Stomach (tissue), 9 donors: ENCODE data around the gene ZNF304. TPM values are rescaled to one million over a fixed set of nuclear protein-coding genes. Genes with fewer than 3 reads are reported as not detected.
A peak's percentile ranks its signal among the peaks of the same experiment; 100 is the strongest.

Source experiments
- DNase-seq, 2 donors: peaks; one replicate each; pipeline versions ENCODE4 v3.0.0 to v3.0.0-alpha.2; 2013 to 2019
- H3K27ac ChIP-seq, 5 donors: fragments of 200-600 bp in 4 of 5; sonication (generic) in 4 of 5; one replicate each; pipeline ENCODE4 v1.5.1; 2013 to 2019; ENCODE audit warnings: mild to moderate bottlenecking in 1 of 5, moderate library complexity in 1 of 5
- H3K27me3 ChIP-seq, 3 donors: fragments of 200-600 bp; sonication (generic); one replicate each; pipeline ENCODE4 v1.5.1; 2017 to 2019; ENCODE audit warnings: mixed run types in 1 of 3
- H3K36me3 ChIP-seq, 4 donors: fragments of 200-600 bp; sonication (generic); 1 replicate in 3 of 4; 2 replicates in 1 of 4; pipeline ENCODE4 v1.5.1; 2016 to 2019
- H3K4me1 ChIP-seq, 4 donors: fragments of 200-600 bp; sonication (generic); one replicate each; pipeline ENCODE4 v1.5.1; 2016 to 2019
- H3K4me3 ChIP-seq, 4 donors: fragments of 200-600 bp; sonication (generic) in 3 of 4; one replicate each; pipeline ENCODE4 v1.5.1; 2016 to 2019; ENCODE audit warnings: mild to moderate bottlenecking in 1 of 4
- H3K9me3 ChIP-seq, 4 donors: fragments of 200-600 bp; sonication (generic); one replicate each; pipeline ENCODE4 v1.5.1; 2016 to 2019
- EP300 ChIP-seq: sonication (generic); formaldehyde crosslinking; IDR thresholded peaks from one replicate; pipeline ENCODE4 v1.6.1; 2017; ENCODE audit warnings: antibody characterized with exemption
- POLR2A ChIP-seq, 4 donors: fragments of 450-650 bp; IDR thresholded peaks; one replicate each; pipeline ENCODE4 v1.6.1; 2016; ENCODE audit warnings: antibody characterized with exemption in 4 of 4, control low read depth in 2 of 4, mild to moderate bottlenecking in 1 of 4, moderate library complexity in 1 of 4
- POLR2AphosphoS5 ChIP-seq, 3 donors: sonication (generic); formaldehyde crosslinking; IDR thresholded peaks; one replicate each; pipeline ENCODE4 v1.6.1; 2016; ENCODE audit warnings: antibody characterized with exemption in 3 of 3
- WGBS, 5 donors: extraction: QIAGEN DNeasy Blood & Tissue Kit in 3 of 5; methylation state at CpG; one replicate each; pipeline versions ENCODE4 v1.1.5 to v1.1.7; 2013 to 2018; 5-methylcytosine and 5-hydroxymethylcytosine counted together
- intact Hi-C: fragments of 100-400 bp; cut with DNase I; formaldehyde crosslinking; loops from one replicate; pipeline ENCODE4 v1.15.1; 2023; ENCODE audit warnings: low total_unique reads
- polyA plus RNA-seq, 3 donors: library from polyadenylated mRNA; stranded (reverse); fragments of 200-250 nt; gene quantifications; one replicate each; pipeline ENCODE4 v1.2.3, GENCODE V29; 2013
- total RNA-seq, 5 donors: library from RNA; depleted of rRNA; stranded (reverse); fragments of >200 nt; gene quantifications; one replicate each; pipeline versions ENCODE4 v1.1.0 to v1.2.3, GENCODE V29; 2014 to 2016
- TF ChIP-seq, protein P1 (sequence below), 7 experiments: fragments of 450-650 bp in 4 of 7; fragments of 200-600 bp in 3 of 7; sonication (generic) in 3 of 7; IDR thresholded peaks; one replicate each; pipeline ENCODE4 v1.5.1; 2016 to 2019; ENCODE audit warnings: antibody characterized with exemption in 7 of 7, control low read depth in 2 of 7, mild to moderate bottlenecking in 1 of 7
- donor health status: healthy with polysubstance abuse.
- donor health status: Bipolar disorder and iron deficiency.
- donor health status: healthy.

The ZNF304 gene
- total and polyA plus RNA-seq, 8 donors = 1.2 to 16.1 (median 3.2) TPM; not detected in 1

DNA sequence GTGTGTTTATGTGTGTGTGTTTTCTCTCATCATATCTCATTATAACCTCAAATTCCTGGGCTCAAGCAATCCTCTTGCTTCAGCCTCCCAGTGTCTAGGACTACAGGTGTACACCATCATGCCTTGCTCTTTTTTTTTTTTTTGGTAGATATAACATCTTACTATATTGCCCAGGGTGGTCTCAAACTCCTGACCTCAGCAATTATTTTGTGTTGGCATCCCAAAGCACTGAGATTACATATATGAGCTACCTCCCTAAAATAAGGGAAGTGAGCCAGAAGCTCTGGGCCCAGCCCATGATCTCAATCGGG lies 31.2 kb upstream of the ZNF304 start:
- Histone ChIP-seq H3K36me3 (peaks cover 13 to 25% (median 18%) of the 10 kb centered on the region in 4 donors), H3K9me3 (peaks cover 0 to 37% (median 26%) of the 10 kb centered on the region in 4 donors), H3K27ac (peak overlapping the region; percentile 64 to 92 (median 87)), H3K4me3 (peak overlapping the region; percentile 76 to 95 (median 84)), H3K27me3 (peaks cover 0 to 18% (median 14%) of the 10 kb centered on the region in 3 donors), H3K4me1 (peaks cover 14 to 29% (median 22%) of the 10 kb centered on the region in 4 donors)
- TF ChIP-seq EP300 (no peak), POLR2AphosphoS5 (IDR thresholded peaks at IDR 0.05) (no peak), POLR2A (IDR thresholded peaks at IDR 0.05) (no peak)
- TF ChIP-seq, protein P1, sequence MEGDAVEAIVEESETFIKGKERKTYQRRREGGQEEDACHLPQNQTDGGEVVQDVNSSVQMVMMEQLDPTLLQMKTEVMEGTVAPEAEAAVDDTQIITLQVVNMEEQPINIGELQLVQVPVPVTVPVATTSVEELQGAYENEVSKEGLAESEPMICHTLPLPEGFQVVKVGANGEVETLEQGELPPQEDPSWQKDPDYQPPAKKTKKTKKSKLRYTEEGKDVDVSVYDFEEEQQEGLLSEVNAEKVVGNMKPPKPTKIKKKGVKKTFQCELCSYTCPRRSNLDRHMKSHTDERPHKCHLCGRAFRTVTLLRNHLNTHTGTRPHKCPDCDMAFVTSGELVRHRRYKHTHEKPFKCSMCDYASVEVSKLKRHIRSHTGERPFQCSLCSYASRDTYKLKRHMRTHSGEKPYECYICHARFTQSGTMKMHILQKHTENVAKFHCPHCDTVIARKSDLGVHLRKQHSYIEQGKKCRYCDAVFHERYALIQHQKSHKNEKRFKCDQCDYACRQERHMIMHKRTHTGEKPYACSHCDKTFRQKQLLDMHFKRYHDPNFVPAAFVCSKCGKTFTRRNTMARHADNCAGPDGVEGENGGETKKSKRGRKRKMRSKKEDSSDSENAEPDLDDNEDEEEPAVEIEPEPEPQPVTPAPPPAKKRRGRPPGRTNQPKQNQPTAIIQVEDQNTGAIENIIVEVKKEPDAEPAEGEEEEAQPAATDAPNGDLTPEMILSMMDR (IDR thresholded peaks at IDR 0.05) = no peak
- intact Hi-C loops = no loop called here
- WGBS, 5 donors = 0 to 20% (median 0%) methylated on average over 1 of the region's 1 CpG
- DNase-seq = no peak

DNA sequence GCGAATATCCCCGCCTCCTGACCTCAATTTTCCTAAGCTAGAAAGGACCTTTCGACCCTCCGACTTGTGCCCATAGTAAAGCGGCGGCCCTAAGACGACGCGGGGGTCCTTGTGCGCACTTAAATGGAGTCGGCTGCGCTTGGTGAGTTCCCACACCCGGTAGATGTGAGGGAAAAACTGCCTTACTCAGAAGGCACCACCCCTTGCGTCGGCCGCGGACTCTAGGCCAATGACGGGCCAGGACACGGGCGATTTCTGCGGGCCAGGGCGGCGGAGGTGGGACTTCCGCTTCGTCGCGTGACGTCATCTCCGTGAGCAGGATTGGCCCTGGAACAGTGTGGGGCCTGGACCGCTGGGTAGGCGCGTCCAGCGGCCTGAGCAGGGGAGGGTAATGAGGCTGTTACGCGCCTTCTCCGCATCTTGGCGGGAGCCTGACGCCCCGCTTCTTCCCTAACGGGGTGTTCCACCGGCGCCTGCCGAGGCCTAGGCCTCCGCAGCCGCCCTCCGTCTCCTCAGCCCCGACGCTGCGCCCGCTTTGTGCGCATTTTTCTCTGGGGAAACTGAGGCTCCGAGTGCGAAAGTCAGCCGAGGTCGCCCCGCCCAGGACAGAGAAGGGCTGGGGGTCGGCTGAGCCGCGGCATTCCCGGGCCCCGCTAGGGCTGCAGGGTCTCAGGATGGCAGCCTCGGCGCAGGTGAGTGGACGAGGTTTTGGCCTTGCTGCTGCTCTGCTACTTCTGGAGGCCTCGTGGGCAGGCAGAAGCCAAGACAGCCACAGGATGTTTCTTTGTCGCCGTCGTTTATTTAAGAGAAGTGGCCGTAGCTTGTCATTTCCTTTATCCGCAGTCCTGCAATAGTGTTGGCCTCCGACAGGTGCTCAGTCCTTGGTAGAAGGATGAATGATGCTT lies 30.6 kb upstream of the ZNF304 start, which contains the start of gene ZNF543:
TSS of gene ZNF543 (plus strand) at position 293 of the 905 bp plus-strand sequence. CDS start at position 675, 382 bp downstream.
- intact Hi-C loops = no loop called here
- H3K4me1 ChIP-seq = peaks cover 14 to 29% (median 22%) of the 10 kb centered on the region in 4 donors
- H3K4me3 ChIP-seq = peak within 1 kb of the TSS; percentile 76 to 95 (median 84)
- H3K36me3 ChIP-seq = peaks cover 19 to 31% (median 24%) of the 10 kb centered on the region in 4 donors
- peak in 1 of 4 donors; percentile 17 for TF ChIP-seq POLR2A (IDR thresholded peaks at IDR 0.05)
- TF ChIP-seq EP300 = no peak
- peak; percentile 76 to 86 (median 85) for TF ChIP-seq POLR2AphosphoS5 (IDR thresholded peaks at IDR 0.05)
- TF ChIP-seq, protein P1 (IDR thresholded peaks at IDR 0.05) = no peak
- H3K27me3 ChIP-seq = peaks cover 0 to 18% (median 14%) of the 10 kb centered on the region in 3 donors
- WGBS, 5 donors = 0 to 2% (median 1%) methylated on average over 31 to 71 of the region's 71 CpGs
- peak; percentile 95 to 99 for DNase-seq
- H3K27ac ChIP-seq = peak within 1 kb of the TSS; percentile 64 to 92 (median 87)
- H3K9me3 ChIP-seq = peaks cover 0 to 43% (median 32%) of the 10 kb centered on the region in 4 donors

DNA sequence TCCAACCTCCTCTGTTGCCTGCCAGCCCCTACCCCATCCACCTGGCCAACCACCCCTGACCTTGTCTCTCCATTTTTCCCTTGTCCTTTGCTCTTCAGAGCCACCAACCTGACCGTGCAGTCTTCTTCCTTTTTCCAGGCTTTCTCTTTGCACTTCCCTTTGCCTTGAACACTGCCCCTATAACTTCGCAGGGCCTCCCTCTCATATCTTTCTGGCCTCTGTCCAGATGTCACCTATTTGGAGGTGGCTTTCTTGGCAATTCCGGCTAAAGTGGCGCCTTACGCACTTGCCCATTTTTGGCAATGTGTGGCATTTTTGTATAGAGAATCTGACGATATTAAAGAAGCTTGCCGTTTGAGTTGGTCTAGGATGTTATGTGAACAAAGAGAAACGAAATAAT lies 30.0 kb upstream of the ZNF304 start:
- WGBS, 5 donors = 27 to 37% (median 29%) methylated on average over 8 of the region's 8 CpGs
- TF ChIP-seq, protein P1 (IDR thresholded peaks at IDR 0.05) = no peak
- no peak for TF ChIP-seq POLR2AphosphoS5 (IDR thresholded peaks at IDR 0.05)
- TF ChIP-seq POLR2A (IDR thresholded peaks at IDR 0.05) = no peak
- TF ChIP-seq EP300 = no peak
- Histone ChIP-seq H3K9me3 (peaks cover 4 to 49% (median 39%) of the 10 kb centered on the region in 4 donors), H3K36me3 (peaks cover 25 to 38% (median 31%) of the 10 kb centered on the region in 4 donors), H3K4me3 (peak overlapping the region; percentile 76 to 95 (median 84)), H3K27ac (peak overlapping the region in 4 of 5 donors; percentile 86 to 92 (median 89)), H3K4me1 (peaks cover 14 to 29% (median 22%) of the 10 kb centered on the region in 4 donors), H3K27me3 (peaks cover 0 to 18% (median 14%) of the 10 kb centered on the region in 3 donors)
- DNase-seq = peak in 1 of 2 donors; percentile 42
- intact Hi-C loops = no loop called here

DNA sequence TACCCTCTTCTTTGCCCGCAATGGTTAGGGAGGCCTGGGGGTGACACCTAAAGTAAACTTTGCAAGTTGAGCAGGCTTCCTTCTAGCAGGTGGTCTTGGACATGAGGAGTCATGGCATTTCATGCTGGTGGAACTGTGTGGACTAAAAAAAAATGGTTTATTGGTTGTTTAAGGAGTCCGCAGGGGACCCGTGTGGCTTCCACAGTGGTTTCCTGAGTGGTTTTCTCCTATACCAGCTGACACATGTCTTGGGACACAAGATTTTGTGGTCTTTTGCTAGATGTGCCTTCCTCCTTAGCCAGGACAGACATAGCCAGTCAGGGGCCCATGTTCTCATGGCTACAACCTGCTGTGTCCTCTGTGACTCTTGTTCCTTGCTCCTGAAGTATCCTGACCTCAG lies 29.3 kb upstream of the ZNF304 start:
- no peak for DNase-seq
- Histone ChIP-seq H3K9me3 (peaks cover 6 to 56% (median 46%) of the 10 kb centered on the region in 4 donors), H3K27ac (no peak overlapping the region), H3K4me1 (peaks cover 14 to 29% (median 22%) of the 10 kb centered on the region in 4 donors), H3K4me3 (peak overlapping the region in 3 of 4 donors; percentile 76 to 95 (median 83)), H3K27me3 (peaks cover 0 to 18% (median 14%) of the 10 kb centered on the region in 3 donors), H3K36me3 (peaks cover 32 to 44% (median 37%) of the 10 kb centered on the region in 4 donors)
- no peak for TF ChIP-seq POLR2AphosphoS5 (IDR thresholded peaks at IDR 0.05)
- no peak for TF ChIP-seq EP300
- TF ChIP-seq POLR2A (IDR thresholded peaks at IDR 0.05) = no peak
- TF ChIP-seq, protein P1 (IDR thresholded peaks at IDR 0.05) = no peak
- intact Hi-C loops = no loop called here
- WGBS, 5 donors = 54 to 88% (median 69%) methylated on average over 3 of the region's 3 CpGs
